ENCODE data around the gene KCNQ1OT1. TPM values are rescaled to one million over a fixed set of nuclear protein-coding genes. Genes with fewer than 3 reads are reported as not detected.

KCNQ1OT1 gene
- polyA plus RNA-seq, 1 of the 3 experiments (the other 2 are of a cell fraction) = 0.03 TPM

GRCh38 chr11:2748061-2748813 is 48.4 kb upstream of the KCNQ1OT1 start:
- Histone ChIP-seq H3K9me2 (no peaks in the 10 kb centered on the region), H3K4me1 (ENCODE audit: control insufficient read depth in 1 of 2, insufficient read depth in 2 of 2, low read depth in 1 of 2, low read length in 1 of 2) (peaks cover 3 to 42% of the 10 kb centered on the region in 2 experiments; a peak in 2 of 4 replicates), H3K27ac (ENCODE audit: low read depth in 2 of 2, low read length in 1 of 2) (peak overlapping the region in 1 of 2 experiments; percentile 45; a peak in 1 of 4 replicates), H3K27me3 (ENCODE audit: insufficient read depth) (no peaks in the 10 kb centered on the region), H3F3A (replicated peaks; ENCODE audit: insufficient read depth) (no peaks in the 10 kb centered on the region), H3K79me2 (ENCODE audit: insufficient read depth) (no peaks in the 10 kb centered on the region), H2AFZ (ENCODE audit: low read depth) (no peak overlapping the region), H4K20me1 (ENCODE audit: insufficient read depth) (no peaks in the 10 kb centered on the region), H3K4me2 (no peak overlapping the region), H3K36me3 (replicated peaks in 1 of 2; ENCODE audit: control insufficient read depth in 1 of 2, insufficient read depth in 2 of 2, low read length in 1 of 2) (no peaks in the 10 kb centered on the region), H3K9me3 (no peaks in the 10 kb centered on the region), H3K4me3 (ENCODE audit: low read depth in 2 of 2, low read length in 1 of 2) (no peak overlapping the region), H3K9ac (no peak overlapping the region)
- WGBS (ENCODE audit: low lambda C conversion rate) = no CpG with 5 or more reads among the region's 11 CpGs
- POLR2A ChIA-PET = interaction anchor here (1.0 kb wide), 1 partner anchor 30 kb away, joined by 3 read pairs; no protein-coding TSS in a partner anchor
- TF ChIP-seq RAD21 (IDR thresholded peaks at IDR 0.05; ENCODE audit: low read length) = no peak
- no peak for TF ChIP-seq IRF3 (IDR thresholded peaks at IDR 0.05; ENCODE audit: low read depth, low read length)
- TF ChIP-seq EP300 (IDR thresholded peaks at IDR 0.05; ENCODE audit: borderline replicate concordance in 1 of 2, low read depth in 1 of 2, low read length in 1 of 2) = no peak
- no peak for TF ChIP-seq GATA2 (CRISPR knock-in tag; IDR thresholded peaks at IDR 0.05)
- TF ChIP-seq TAF1 (IDR thresholded peaks at IDR 0.05; ENCODE audit: borderline replicate concordance, low read depth, low read length) = no peak
- TF ChIP-seq TEAD4 (IDR thresholded peaks at IDR 0.05; ENCODE audit: borderline replicate concordance, insufficient read depth) = no peak
- no peak for TF ChIP-seq FOSL2 (IDR thresholded peaks at IDR 0.05; ENCODE audit: borderline replicate concordance, low read depth)
- TF ChIP-seq SMC3 (IDR thresholded peaks at IDR 0.05; ENCODE audit: low read depth, low read length) = no peak
- TF ChIP-seq GABPA (IDR thresholded peaks at IDR 0.05; ENCODE audit: low read depth) = no peak
- no peak for TF ChIP-seq YY1 (IDR thresholded peaks at IDR 0.05; ENCODE audit: low read depth)
- CTCF ChIA-PET = interaction anchor here (1.3 to 2.3 kb wide), 4 partner anchors 16 to 216 kb away, joined by 3 to 6 read pairs (median 5); no protein-coding TSS in a partner anchor
- no peak for DNase-seq

DNA sequence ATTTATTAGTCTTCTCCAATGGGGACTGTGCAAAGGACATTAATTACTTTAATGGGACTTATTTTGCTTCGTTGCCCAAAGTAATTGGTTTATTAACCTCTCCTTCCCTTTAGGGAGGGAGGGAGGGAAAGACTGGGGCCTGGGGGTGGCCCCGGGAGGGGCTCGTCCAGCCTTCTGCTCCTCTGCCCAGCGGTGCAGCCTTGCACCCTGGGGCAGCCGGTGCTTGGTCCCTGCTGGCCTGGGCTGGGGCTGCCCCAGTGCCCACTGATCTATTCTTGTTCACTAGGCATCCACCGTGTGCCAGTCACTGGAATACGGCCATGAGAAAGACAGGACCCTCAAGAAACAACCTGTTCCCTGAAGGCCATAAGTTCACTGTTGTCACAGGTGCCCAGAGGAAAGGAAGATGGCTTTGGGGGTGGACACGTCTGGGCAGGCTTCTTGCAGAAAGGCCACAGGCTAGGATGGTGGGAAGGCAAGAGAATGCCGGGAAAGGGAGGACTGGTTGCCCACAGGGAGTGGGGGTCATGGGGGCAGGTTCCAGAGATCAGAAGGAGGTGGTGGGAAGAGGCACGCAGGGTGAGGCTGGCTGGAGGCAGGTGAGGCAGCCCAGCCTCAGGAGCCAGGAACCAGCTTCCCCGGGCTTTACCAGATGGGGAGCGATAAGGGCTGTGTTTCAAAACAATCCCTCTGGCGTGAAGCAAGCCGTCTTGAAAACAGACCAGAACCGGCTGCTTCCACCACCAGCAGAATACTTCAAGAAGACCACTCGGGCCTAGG is 47.6 kb upstream of the KCNQ1OT1 start:
- Histone ChIP-seq H3K27me3 (ENCODE audit: insufficient read depth) (no peaks in the 10 kb centered on the region), H3K9ac (no peak overlapping the region), H3K36me3 (replicated peaks in 1 of 2; ENCODE audit: control insufficient read depth in 1 of 2, insufficient read depth in 2 of 2, low read length in 1 of 2) (no peaks in the 10 kb centered on the region), H3K4me2 (no peak overlapping the region), H3F3A (replicated peaks; ENCODE audit: insufficient read depth) (no peaks in the 10 kb centered on the region), H3K4me1 (ENCODE audit: control insufficient read depth in 1 of 2, insufficient read depth in 2 of 2, low read depth in 1 of 2, low read length in 1 of 2) (peaks cover 3 to 42% of the 10 kb centered on the region in 2 experiments; a peak in 2 of 4 replicates), H3K9me3 (no peaks in the 10 kb centered on the region), H2AFZ (ENCODE audit: low read depth) (no peak overlapping the region), H4K20me1 (ENCODE audit: insufficient read depth) (no peaks in the 10 kb centered on the region), H3K4me3 (ENCODE audit: low read depth in 2 of 2, low read length in 1 of 2) (no peak overlapping the region), H3K9me2 (no peaks in the 10 kb centered on the region), H3K79me2 (ENCODE audit: insufficient read depth) (no peaks in the 10 kb centered on the region), H3K27ac (ENCODE audit: low read depth in 2 of 2, low read length in 1 of 2) (peak overlapping the region in 1 of 2 experiments; percentile 45; a peak in 2 of 4 replicates)
- ChIA-PET CTCF (interaction anchor here (0.5 to 2.3 kb wide), 5 partner anchors 14 to 215 kb away, joined by 3 to 6 read pairs (median 4); no protein-coding TSS in a partner anchor), POLR2A (no interaction called here)
- no peak for DNase-seq
- WGBS (ENCODE audit: low lambda C conversion rate) = 67% methylated on average over 15 of the region's 16 CpGs
- TF ChIP-seq TAF1 (IDR thresholded peaks at IDR 0.05; ENCODE audit: borderline replicate concordance, low read depth, low read length) (no peak), NRF1 (IDR thresholded peaks at IDR 0.05; ENCODE audit: low read depth, low read length) (no peak), SIN3A (IDR thresholded peaks at IDR 0.05; ENCODE audit: borderline replicate concordance, low read depth, low read length) (no peak), FOSL2 (IDR thresholded peaks at IDR 0.05; ENCODE audit: borderline replicate concordance, low read depth) (no peak), SMC3 (IDR thresholded peaks at IDR 0.05; ENCODE audit: low read depth, low read length) (no peak), USF2 (IDR thresholded peaks at IDR 0.05; ENCODE audit: borderline replicate concordance, low read depth, low read length) (no peak), EP300 (IDR thresholded peaks at IDR 0.05; ENCODE audit: borderline replicate concordance in 1 of 2, low read depth in 1 of 2, low read length in 1 of 2) (no peak)
- TF ChIP-seq, protein P1, sequence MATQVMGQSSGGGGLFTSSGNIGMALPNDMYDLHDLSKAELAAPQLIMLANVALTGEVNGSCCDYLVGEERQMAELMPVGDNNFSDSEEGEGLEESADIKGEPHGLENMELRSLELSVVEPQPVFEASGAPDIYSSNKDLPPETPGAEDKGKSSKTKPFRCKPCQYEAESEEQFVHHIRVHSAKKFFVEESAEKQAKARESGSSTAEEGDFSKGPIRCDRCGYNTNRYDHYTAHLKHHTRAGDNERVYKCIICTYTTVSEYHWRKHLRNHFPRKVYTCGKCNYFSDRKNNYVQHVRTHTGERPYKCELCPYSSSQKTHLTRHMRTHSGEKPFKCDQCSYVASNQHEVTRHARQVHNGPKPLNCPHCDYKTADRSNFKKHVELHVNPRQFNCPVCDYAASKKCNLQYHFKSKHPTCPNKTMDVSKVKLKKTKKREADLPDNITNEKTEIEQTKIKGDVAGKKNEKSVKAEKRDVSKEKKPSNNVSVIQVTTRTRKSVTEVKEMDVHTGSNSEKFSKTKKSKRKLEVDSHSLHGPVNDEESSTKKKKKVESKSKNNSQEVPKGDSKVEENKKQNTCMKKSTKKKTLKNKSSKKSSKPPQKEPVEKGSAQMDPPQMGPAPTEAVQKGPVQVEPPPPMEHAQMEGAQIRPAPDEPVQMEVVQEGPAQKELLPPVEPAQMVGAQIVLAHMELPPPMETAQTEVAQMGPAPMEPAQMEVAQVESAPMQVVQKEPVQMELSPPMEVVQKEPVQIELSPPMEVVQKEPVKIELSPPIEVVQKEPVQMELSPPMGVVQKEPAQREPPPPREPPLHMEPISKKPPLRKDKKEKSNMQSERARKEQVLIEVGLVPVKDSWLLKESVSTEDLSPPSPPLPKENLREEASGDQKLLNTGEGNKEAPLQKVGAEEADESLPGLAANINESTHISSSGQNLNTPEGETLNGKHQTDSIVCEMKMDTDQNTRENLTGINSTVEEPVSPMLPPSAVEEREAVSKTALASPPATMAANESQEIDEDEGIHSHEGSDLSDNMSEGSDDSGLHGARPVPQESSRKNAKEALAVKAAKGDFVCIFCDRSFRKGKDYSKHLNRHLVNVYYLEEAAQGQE (IDR thresholded peaks at IDR 0.05; ENCODE audit: low read depth, low read length) = no peak
- TF ChIP-seq, protein P2, sequence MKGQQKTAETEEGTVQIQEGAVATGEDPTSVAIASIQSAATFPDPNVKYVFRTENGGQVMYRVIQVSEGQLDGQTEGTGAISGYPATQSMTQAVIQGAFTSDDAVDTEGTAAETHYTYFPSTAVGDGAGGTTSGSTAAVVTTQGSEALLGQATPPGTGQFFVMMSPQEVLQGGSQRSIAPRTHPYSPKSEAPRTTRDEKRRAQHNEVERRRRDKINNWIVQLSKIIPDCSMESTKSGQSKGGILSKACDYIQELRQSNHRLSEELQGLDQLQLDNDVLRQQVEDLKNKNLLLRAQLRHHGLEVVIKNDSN (IDR thresholded peaks at IDR 0.05; ENCODE audit: borderline replicate concordance, low read depth) = no peak

Measured in SK-N-SH (cell line).